Neural progenitor cell (in vitro differentiated cells): ENCODE data around the gene PSMD9.

ENCODE experiments used
- CTCF ChIP-seq: fragments of 200-600 bp; sonication (generic); IDR thresholded peaks from 2 replicates; pipeline ENCODE4 v1.5.1; 2017; ENCODE audit warnings: antibody characterized with exemption, mild to moderate bottlenecking
- EZH2 ChIP-seq: fragments of 200-600 bp; sonication (generic); IDR thresholded peaks from 2 replicates; pipeline ENCODE4 v1.6.1; 2017; ENCODE audit warnings: antibody characterized with exemption, mild to moderate bottlenecking, moderate library complexity
- EZH2phosphoT487 ChIP-seq: fragments of 200-600 bp; sonication (generic); IDR thresholded peaks from 2 replicates; pipeline ENCODE4 v1.6.1; 2017; ENCODE audit warnings: antibody characterized with exemption

- TF ChIP-seq EZH2: no peak
- TF ChIP-seq CTCF: no peak
- no peak for TF ChIP-seq EZH2phosphoT487
Observed at GRCh38 chr12:121875582-121875981, 13.0 kb upstream of the PSMD9 start.
